Activated CD4-positive, alpha-beta T cell treated with anti-CD3 and anti-CD28 coated beads for 36 hours (primary cell): ENCODE measurements around the gene VPS37D. TPM values are rescaled to one million over a fixed set of nuclear protein-coding genes. Genes with fewer than 3 reads are reported as not detected.
"Not testable (repeated sequence)": the region's sequence is repeated elsewhere in the genome, so short reads cannot be mapped to it uniquely, and the experiment has no call there.

Source experiments
- ATAC-seq: fragments of 200-7000 bp; cut with Tn5 transposase; one replicate; pipeline ENCODE4 v1.10.0; 2021; ENCODE audit warnings: mild to moderate bottlenecking, moderate library complexity
- CTCF ChIA-PET: fragments of 350-600 bp; sonication (Branson Sonifier 250); formaldehyde crosslinking; loops from one replicate; lab custom pipeline; 2021; ENCODE audit warnings: antibody characterized with exemption; lab: Charles Lee
- POLR2A ChIA-PET: fragments of 350-600 bp; sonication (Branson Sonifier 250); formaldehyde crosslinking; loops from one replicate; lab custom pipeline; 2021; ENCODE audit warnings: antibody characterized with exemption, inconsistent platforms; lab: Charles Lee
- DNase-seq: peaks from one replicate; pipeline ENCODE4 v3.0.0-alpha.2; 2020
- H3K27ac Mint-ChIP-seq: one replicate; pipeline ENCODE4 v1.8.0; 2021; ENCODE audit warnings: mixed read lengths
- H3K27me3 Mint-ChIP-seq: one replicate; pipeline ENCODE4 v1.8.0; 2021; ENCODE audit warnings: mixed read lengths
- H3K36me3 Mint-ChIP-seq: one replicate; pipeline ENCODE4 v1.8.0; 2021; ENCODE audit warnings: low read depth, mixed read lengths
- H3K4me1 Mint-ChIP-seq: one replicate; pipeline ENCODE4 v1.8.0; 2021; ENCODE audit warnings: mixed read lengths
- H3K4me3 Mint-ChIP-seq: one replicate; pipeline ENCODE4 v1.8.0; 2021; ENCODE audit warnings: mild to moderate bottlenecking, moderate library complexity, mixed read lengths
- H3K9me3 Mint-ChIP-seq: one replicate; pipeline ENCODE4 v1.8.0; 2021; ENCODE audit warnings: low read depth, mixed read lengths
- intact Hi-C, 2 experiments: fragments of 100-400 bp; cut with DNase I in 1 of 2; cut with micrococcal nuclease in 1 of 2; formaldehyde crosslinking; loops; one replicate each; pipeline versions ENCODE4 v1.14.2 to v1.15.1; 2022 to 2024; cut with DNase I, micrococcal nuclease
- total RNA-seq, 2 experiments: library from RNA; stranded (reverse); gene quantifications; one replicate each; pipeline ENCODE4 v1.2.3, GENCODE V29; 2021

VPS37D gene
- total RNA-seq, 2 experiments from 2014 or later: 0.35 to 0.39 TPM

- Mint-ChIP-seq H3K36me3 (no peaks in the 10 kb centered on the region), H3K27me3 (peaks cover 46% of the 10 kb centered on the region), H3K27ac (no peak overlapping the region), H3K9me3 (no peaks in the 10 kb centered on the region), H3K4me3 (no peak overlapping the region), H3K4me1 (peaks cover 7% of the 10 kb centered on the region)
- intact Hi-C loops: loop anchor here in 1 of 2 experiments (5.0 kb wide), 1 partner anchor 80 kb away; no protein-coding TSS in a partner anchor
- ChIA-PET CTCF (interaction anchor here (1.0 kb wide), 1 partner anchor 9 kb away, joined by 4 read pairs; no protein-coding TSS in a partner anchor), POLR2A (no interaction called here)
- ATAC-seq (no peak), DNase-seq (no peak)
Observed at GRCh38 chr7:73646785-73647724, 20.6 kb upstream of the VPS37D start.

GRCh38 chr7:73647725-73648592 lies 19.7 kb upstream of the VPS37D start:
- peak; percentile 79 for ATAC-seq
- Mint-ChIP-seq H3K36me3 (no peaks in the 10 kb centered on the region), H3K4me3 (peak overlapping the region; percentile 40), H3K27ac (no peak overlapping the region), H3K9me3 (no peaks in the 10 kb centered on the region), H3K27me3 (peaks cover 50% of the 10 kb centered on the region), H3K4me1 (peaks cover 7% of the 10 kb centered on the region)
- POLR2A ChIA-PET: no interaction called here
- DNase-seq: peak; percentile 62
- intact Hi-C loops: loop anchor here in 1 of 2 experiments (5.0 kb wide), 1 partner anchor 79 kb away; no protein-coding TSS in a partner anchor
- CTCF ChIA-PET: no interaction called here

GRCh38 chr7:73648593-73649332 lies 18.9 kb upstream of the VPS37D start:
- no peaks in the 10 kb centered on the region for H3K9me3 Mint-ChIP-seq
- POLR2A ChIA-PET: no interaction called here
- CTCF ChIA-PET: no interaction called here
- H3K4me1 Mint-ChIP-seq: peaks cover 7% of the 10 kb centered on the region
- H3K4me3 Mint-ChIP-seq: peak overlapping the region; percentile 40
- ATAC-seq: no peak
- H3K36me3 Mint-ChIP-seq: no peaks in the 10 kb centered on the region
- intact Hi-C loops: loop anchor here in 1 of 2 experiments (5.0 kb wide), 1 partner anchor 79 kb away; no protein-coding TSS in a partner anchor
- DNase-seq: no peak
- no peak overlapping the region for H3K27ac Mint-ChIP-seq
- peaks cover 50% of the 10 kb centered on the region for H3K27me3 Mint-ChIP-seq

GRCh38 chr7:73649576-73649975 lies 18.1 kb upstream of the VPS37D start:
- Mint-ChIP-seq H3K4me3 (no peak overlapping the region), H3K36me3 (no peaks in the 10 kb centered on the region), H3K4me1 (peaks cover 7% of the 10 kb centered on the region), H3K27ac (no peak overlapping the region), H3K9me3 (no peaks in the 10 kb centered on the region), H3K27me3 (peaks cover 50% of the 10 kb centered on the region)
- ATAC-seq: no peak
- ChIA-PET CTCF (interaction anchor here (0.5 kb wide), 1 partner anchor 486 kb away, joined by 3 read pairs; no protein-coding TSS in a partner anchor), POLR2A (no interaction called here)
- intact Hi-C loops: loop anchor here in 1 of 2 experiments (5.0 kb wide), 1 partner anchor 78 kb away; no protein-coding TSS in a partner anchor
- DNase-seq: no peak

- Mint-ChIP-seq H3K9me3 (no peaks in the 10 kb centered on the region), H3K4me3 (no peak overlapping the region), H3K27ac (no peak overlapping the region), H3K36me3 (no peaks in the 10 kb centered on the region), H3K4me1 (peaks cover 7% of the 10 kb centered on the region), H3K27me3 (peaks cover 54% of the 10 kb centered on the region)
- ChIA-PET POLR2A (no interaction called here), CTCF (no interaction called here)
- ATAC-seq: no peak
- no peak for DNase-seq
- intact Hi-C loops: no loop called here
Observed at GRCh38 chr7:73650524-73650923, 17.1 kb upstream of the VPS37D start.

GRCh38 chr7:73652541-73652949 lies 15.1 kb upstream of the VPS37D start:
- no peak for ATAC-seq
- intact Hi-C loops: no loop called here
- no peaks in the 10 kb centered on the region for H3K9me3 Mint-ChIP-seq
- no peak for DNase-seq
- no peak overlapping the region for H3K27ac Mint-ChIP-seq
- H3K4me1 Mint-ChIP-seq: peaks cover 7% of the 10 kb centered on the region
- H3K36me3 Mint-ChIP-seq: no peaks in the 10 kb centered on the region
- peaks cover 43% of the 10 kb centered on the region for H3K27me3 Mint-ChIP-seq
- POLR2A ChIA-PET: no interaction called here
- CTCF ChIA-PET: interaction anchor here (0.6 to 1.0 kb wide), 3 partner anchors 23 to 222 kb away, joined by 3 read pairs; no protein-coding TSS in a partner anchor
- H3K4me3 Mint-ChIP-seq: no peak overlapping the region

GRCh38 chr7:73655309-73655708 lies 12.3 kb upstream of the VPS37D start:
- H3K36me3 Mint-ChIP-seq, H3K9me3 Mint-ChIP-seq, POLR2A ChIA-PET, intact Hi-C loops, ATAC-seq, CTCF ChIA-PET, H3K4me3 Mint-ChIP-seq, H3K4me1 Mint-ChIP-seq, DNase-seq, H3K27ac Mint-ChIP-seq: not testable (repeated sequence)
- peaks cover 31% of the 10 kb centered on the region for H3K27me3 Mint-ChIP-seq

- H3K27me3 Mint-ChIP-seq: peaks cover 28% of the 10 kb centered on the region
- H3K36me3 Mint-ChIP-seq: no peaks in the 10 kb centered on the region
- no peaks in the 10 kb centered on the region for H3K4me1 Mint-ChIP-seq
- peaks cover 5% of the 10 kb centered on the region for H3K9me3 Mint-ChIP-seq
- POLR2A ChIA-PET: no interaction called here
- H3K4me3 Mint-ChIP-seq: no peak overlapping the region
- ATAC-seq (no peak), DNase-seq (no peak)
- CTCF ChIA-PET: interaction anchor here (0.6 kb wide), 1 partner anchor 225 kb away, joined by 3 read pairs; no protein-coding TSS in a partner anchor
- no peak overlapping the region for H3K27ac Mint-ChIP-seq
- intact Hi-C loops: no loop called here
Observed at GRCh38 chr7:73659983-73660382, 7.6 kb upstream of the VPS37D start.

- H3K4me1 Mint-ChIP-seq, H3K27ac Mint-ChIP-seq, ATAC-seq, DNase-seq, intact Hi-C loops, H3K4me3 Mint-ChIP-seq, H3K36me3 Mint-ChIP-seq, H3K9me3 Mint-ChIP-seq, POLR2A ChIA-PET: not testable (repeated sequence)
- CTCF ChIA-PET: interaction anchor here (1.1 kb wide), 1 partner anchor 54 kb away, joined by 3 read pairs; no protein-coding TSS in a partner anchor
- peaks cover 27% of the 10 kb centered on the region for H3K27me3 Mint-ChIP-seq
Observed at GRCh38 chr7:73660594-73660993, 7.0 kb upstream of the VPS37D start.

GRCh38 chr7:73663033-73663432 lies 4.6 kb upstream of the VPS37D start:
- no peak for ATAC-seq
- H3K27me3 Mint-ChIP-seq: peaks cover 33% of the 10 kb centered on the region

More at GRCh38 chr7:73663033-73663432, 4.6 kb upstream of the VPS37D start:
- no peak for DNase-seq
- no peak overlapping the region for H3K27ac Mint-ChIP-seq
- peaks cover 5% of the 10 kb centered on the region for H3K9me3 Mint-ChIP-seq
- H3K4me3 Mint-ChIP-seq: no peak overlapping the region
- H3K4me1 Mint-ChIP-seq: peaks cover 2% of the 10 kb centered on the region
- ChIA-PET POLR2A (no interaction called here), CTCF (interaction anchor here (0.7 kb wide), 1 partner anchor 62 kb away, joined by 3 read pairs; no protein-coding TSS in a partner anchor)
- no peaks in the 10 kb centered on the region for H3K36me3 Mint-ChIP-seq
- intact Hi-C loops: no loop called here
